Left cardiac atrium (tissue), 4 donors: ENCODE data around the gene NFAT5. TPM values are rescaled to one million over a fixed set of nuclear protein-coding genes. Genes with fewer than 3 reads are reported as not detected.

Experiments used
- ATAC-seq, 2 donors: fragments of 200-7000 bp; cut with Tn5 transposase; one replicate each; pipeline ENCODE4 v1.9.1; 2020; ENCODE audit warnings: mild to moderate bottlenecking in 2 of 2, moderate library complexity in 2 of 2
- DNase-seq: peaks from one replicate; pipeline ENCODE4 v3.0.0-alpha.2; 2020
- intact Hi-C, 2 donors: fragments of 100-400 bp; cut with DNase I; formaldehyde crosslinking; loops; one replicate each; pipeline versions ENCODE4 v1.14.1 to v1.15.1; 2022 to 2023
- total RNA-seq, 2 donors: library from RNA; stranded (reverse); fragmentation: NEBNext Ultra II Directional; extraction: Animal tissue kit (Norgen Biotek cat#: 25700); gene quantifications; one replicate each; pipeline ENCODE4 v1.2.1, GENCODE V29; 2021
- donor health status: DM: no; HTN: yes; CAD: no.
- donor health status: DM: no; HTN: yes; CAD: no; lungs with severe emphysema.
- donor health status: DM: yes; HTN: yes; CAD: no.
- donor health status: Dilated cardiomyopathy.

The NFAT5 gene
- total RNA-seq, 2 donors from 2014 or later = 19.7 to 23.6 TPM

DNA sequence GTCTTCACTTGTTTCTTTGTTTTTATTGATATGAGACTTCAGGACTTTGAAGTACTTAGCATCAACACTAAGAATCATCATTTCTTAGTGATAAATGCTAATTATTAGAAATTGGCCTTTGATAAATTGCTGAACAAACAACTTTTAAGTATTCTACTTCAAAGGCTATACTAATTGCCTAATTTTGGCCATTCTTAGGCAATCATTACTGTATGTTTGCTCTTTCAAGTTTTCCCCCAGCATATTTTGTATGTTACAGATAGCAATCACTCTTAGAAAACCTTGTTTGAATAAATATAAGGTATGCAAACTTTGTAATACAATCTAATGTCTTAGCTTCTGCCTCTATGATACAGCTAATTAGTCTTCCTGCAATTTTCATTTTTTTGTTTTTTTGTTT, 114.6 kb downstream of the NFAT5 start:
- intact Hi-C loops = no loop called here
- DNase-seq (no peak), ATAC-seq (no peak)

DNA sequence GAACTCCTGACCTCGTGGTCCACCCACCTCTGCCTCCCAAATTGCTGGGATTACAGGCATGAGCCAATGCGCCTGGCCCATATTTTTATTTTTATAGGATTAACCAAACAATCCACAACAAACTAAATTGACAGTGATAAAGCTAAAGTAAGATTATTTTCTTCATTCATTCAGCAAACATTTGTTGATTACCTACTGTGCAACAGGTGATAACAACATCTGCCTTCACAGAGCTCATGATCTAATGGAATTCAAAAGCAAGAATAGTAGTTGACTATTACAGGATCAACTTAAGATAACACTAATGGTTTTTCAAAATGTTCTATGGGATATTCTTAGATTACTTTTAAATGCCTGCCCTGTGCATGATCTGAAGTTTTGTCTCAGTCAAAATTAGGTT, 122.8 kb downstream of the NFAT5 start:
- ATAC-seq = no peak
- intact Hi-C loops = no loop called here

DNA sequence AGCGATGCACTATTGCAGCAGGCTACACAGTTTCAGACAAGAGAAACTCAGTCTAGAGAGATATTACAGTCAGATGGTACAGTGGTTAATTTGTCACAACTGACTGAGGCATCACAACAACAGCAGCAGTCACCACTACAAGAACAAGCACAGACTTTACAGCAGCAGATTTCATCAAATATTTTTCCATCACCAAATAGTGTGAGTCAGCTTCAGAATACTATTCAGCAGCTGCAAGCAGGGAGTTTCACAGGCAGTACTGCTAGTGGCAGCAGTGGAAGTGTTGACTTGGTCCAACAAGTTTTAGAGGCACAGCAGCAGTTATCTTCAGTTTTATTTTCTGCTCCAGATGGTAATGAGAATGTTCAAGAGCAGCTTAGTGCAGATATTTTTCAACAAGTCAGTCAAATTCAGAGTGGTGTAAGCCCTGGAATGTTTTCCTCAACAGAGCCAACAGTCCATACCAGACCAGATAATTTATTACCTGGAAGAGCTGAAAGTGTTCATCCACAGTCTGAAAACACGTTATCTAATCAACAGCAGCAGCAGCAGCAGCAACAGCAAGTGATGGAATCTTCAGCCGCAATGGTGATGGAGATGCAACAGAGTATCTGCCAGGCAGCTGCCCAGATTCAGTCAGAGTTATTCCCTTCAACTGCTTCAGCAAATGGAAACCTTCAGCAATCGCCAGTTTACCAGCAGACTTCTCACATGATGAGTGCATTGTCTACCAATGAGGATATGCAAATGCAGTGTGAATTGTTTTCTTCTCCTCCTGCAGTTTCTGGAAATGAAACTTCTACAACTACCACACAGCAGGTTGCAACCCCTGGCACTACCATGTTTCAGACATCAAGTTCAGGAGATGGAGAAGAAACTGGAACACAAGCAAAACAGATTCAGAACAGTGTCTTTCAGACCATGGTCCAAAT, 126.5 kb downstream of the NFAT5 start:
- DNase-seq = no peak
- intact Hi-C loops = no loop called here
- ATAC-seq = peak; percentile 53 to 72

More for the DNA sequence above, 122.8 kb downstream of the NFAT5 start:
- DNase-seq = no peak

DNA sequence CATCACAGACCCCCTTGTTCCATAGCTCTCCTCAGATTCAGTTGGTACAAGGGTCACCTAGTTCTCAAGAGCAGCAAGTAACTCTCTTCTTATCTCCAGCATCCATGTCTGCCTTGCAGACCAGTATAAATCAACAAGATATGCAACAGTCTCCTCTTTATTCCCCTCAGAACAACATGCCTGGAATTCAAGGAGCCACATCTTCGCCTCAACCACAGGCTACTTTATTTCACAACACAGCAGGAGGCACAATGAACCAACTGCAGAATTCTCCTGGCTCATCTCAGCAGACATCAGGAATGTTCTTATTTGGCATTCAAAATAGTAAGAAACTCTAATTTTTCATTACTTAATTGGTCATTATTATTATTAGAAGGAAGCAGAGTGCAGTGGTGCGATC, 128.2 kb downstream of the NFAT5 start:
- intact Hi-C loops = no loop called here
- DNase-seq = no peak
- no peak for ATAC-seq

DNA sequence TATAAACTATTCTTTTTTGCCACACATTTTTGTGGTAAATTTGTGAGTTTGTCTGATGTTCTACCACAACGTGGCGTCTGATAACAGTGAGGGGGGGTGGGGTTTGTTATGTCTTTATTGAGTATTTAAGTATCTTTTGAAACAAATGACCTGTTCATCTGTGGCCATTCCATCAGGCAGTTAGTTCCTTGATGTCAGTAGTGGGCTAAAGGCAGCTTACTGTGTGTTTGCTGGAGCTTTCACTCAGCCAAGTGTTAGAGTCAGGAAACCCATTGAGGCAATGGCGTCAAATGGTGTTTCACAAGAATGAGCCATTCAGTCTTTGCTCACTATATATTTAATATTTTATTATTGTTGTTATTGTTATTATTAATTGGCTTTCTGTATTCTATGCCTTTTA, 132.6 kb downstream of the NFAT5 start:
- ATAC-seq = no peak
- no peak for DNase-seq
- intact Hi-C loops = no loop called here

DNA sequence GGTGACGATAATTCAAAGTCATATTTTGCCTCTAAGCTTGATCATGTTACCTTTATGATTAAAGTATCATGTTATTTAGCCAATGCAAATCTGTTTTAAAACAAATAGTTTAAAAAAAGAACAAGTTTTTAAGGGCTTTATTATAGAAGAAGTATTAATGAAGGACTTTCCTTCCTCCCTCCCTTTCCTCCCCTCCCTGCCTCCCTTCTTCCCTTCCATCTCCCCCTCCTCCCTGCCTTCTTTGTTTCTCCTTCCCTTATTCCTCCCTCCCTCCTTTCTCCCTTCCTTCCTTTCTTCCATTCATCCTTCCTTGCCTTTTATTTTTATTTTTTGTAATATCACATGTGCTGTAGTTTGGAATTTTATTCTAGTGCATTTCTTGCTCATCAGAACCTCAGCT, 134.1 kb downstream of the NFAT5 start:
- intact Hi-C loops = no loop called here
- DNase-seq (no peak), ATAC-seq (no peak)

DNA sequence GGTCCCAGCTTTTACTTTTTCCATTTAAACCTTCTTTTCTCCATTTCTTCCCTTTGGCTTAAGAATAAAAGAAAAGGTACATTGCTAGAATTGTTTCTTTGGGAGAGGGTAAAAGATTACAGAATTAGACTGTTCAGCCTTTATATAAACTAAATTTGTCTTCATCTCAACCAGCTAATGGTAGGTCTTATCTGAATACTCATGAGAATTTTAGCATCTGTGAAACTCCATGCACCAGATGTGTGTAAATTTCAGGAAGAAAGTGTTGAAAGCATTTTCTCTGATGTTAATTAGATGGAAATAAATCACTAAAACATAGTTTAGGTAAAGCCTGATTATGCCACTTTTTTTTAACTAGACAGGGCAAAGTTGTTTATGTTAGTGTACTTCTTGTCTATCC, 135.7 kb downstream of the NFAT5 start:
- no peak for ATAC-seq
- intact Hi-C loops = no loop called here
- no peak for DNase-seq

DNA sequence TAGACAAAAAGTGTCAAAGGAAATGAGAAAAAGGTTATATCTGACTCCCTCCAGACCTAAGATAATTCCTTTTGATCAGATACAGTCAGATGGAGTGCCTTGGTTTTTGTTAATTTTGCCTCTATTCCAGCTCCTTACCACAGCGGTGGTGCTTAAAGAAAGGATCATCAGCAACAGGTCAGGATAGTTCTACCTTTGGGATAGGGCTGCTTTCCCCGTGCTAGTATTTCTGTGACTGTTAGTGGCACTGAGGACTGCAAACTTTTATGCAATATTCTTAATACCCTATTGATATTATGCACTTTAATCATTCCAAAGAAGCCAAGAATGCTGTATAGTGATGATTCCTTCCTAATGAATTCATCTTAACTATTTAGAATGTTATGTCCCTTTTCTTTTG, 136.1 kb downstream of the NFAT5 start:
- intact Hi-C loops = no loop called here
- ATAC-seq = no peak
- DNase-seq = no peak

DNA sequence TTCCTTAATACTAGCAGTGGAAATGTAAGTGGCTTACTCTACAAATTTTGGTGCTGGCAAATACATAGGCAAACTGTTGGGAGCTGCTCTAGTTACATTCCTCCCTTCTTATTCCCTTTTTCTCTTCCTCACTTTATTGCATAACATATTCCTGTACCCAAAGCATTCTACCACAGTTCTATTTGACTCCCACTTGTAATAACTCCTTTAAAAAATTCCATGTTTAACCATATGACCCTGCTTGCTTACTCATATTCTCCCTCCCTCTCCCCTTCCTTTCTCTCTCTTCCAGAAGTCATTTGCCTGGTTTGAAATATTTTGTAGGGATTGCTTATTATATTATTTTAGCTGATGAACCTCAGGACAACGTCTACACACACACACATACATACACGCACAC, 137.9 kb downstream of the NFAT5 start:
- ATAC-seq (peak in 1 of 2 donors; percentile 72), DNase-seq (no peak)
- intact Hi-C loops = no loop called here

DNA sequence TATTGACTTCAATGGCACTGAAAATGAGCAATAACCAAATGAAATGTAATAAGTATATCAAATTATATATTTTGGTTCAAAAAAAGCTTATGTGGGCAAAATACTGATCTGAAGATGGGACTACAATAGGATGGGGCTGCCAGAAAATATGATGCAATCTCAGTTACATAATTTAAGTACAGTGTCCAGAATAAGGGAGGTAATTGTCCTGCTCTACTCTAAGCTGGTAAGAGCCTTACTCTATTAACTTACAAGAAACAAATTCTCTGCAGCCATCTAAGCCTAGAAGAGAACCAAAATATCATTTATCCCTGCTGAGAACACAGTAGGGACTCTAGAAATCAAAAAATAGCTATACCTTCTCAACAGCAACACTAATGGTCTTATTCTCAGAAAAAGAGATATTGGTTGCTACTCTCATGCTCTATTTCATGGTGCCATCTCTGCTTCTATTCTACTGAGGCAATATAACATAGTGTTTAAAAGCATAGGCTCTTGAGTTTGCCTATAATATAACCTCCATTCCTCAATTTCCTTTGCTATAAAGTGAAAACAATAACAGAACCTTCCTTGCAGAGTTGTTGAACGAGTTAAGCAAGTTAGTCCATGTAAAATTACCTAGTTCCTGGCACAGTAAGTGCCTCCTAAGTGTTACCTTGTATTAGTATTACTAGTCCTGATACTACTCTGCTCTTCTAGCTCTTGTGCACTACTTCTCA, 140.6 kb downstream of the NFAT5 start:
- intact Hi-C loops = no loop called here
- DNase-seq (no peak), ATAC-seq (peak in 1 of 2 donors; percentile 29)

DNA sequence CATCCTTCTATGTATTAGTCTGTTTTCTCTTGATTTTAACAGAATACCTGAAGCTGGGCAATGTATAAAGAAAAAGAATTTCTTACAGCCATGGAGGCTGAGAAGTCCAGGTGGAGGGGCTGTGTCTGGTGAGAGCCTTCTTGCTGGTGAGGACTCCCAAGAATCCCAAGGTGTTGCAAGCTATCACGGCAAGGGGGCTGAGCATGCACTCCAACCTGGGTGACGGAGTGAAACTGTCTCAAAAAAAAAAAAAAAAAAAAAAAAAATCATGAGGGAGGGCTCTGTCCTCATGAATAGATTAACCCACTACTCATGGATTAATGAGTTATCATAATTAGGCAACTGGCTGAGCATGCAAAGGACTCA, 141.2 kb downstream of the NFAT5 start:
- intact Hi-C loops = no loop called here
- ATAC-seq (no peak), DNase-seq (no peak)

DNA sequence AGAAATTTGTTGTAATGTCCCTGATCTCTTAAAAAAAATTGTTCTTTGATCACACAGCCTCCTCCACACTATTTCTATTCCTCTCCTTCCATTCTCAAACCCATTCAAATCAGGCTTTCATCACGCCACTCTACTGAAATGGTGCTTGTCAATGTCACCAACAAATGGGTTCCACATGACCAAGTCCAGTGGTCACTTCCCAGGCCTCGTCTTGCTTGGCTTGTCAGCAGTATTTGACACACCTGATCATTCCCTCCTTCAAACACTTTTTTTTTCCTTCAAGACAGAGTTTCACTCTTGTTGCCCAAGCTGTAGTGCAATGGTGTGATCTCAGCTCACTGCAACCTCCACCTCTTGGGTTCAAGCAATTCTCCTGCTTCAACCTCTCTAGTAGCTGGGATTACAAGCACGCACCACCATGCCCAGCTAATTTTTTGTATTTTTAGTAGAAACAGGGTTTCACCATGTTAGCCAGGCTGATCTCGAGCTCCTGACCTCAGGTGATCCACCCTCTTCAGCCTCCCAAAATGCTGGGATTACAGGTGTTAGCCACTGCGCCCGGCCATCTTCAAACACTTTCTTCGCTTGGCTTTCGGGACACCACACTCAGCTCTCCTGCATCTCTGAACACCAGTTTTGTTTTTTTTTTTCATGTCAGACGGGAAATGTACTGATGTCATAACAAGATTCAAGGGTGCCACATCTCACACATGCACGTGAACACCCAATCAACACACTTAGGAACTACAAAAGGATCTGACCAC, 142.3 kb downstream of the NFAT5 start:
- intact Hi-C loops = no loop called here
- DNase-seq (no peak), ATAC-seq (no peak)

DNA sequence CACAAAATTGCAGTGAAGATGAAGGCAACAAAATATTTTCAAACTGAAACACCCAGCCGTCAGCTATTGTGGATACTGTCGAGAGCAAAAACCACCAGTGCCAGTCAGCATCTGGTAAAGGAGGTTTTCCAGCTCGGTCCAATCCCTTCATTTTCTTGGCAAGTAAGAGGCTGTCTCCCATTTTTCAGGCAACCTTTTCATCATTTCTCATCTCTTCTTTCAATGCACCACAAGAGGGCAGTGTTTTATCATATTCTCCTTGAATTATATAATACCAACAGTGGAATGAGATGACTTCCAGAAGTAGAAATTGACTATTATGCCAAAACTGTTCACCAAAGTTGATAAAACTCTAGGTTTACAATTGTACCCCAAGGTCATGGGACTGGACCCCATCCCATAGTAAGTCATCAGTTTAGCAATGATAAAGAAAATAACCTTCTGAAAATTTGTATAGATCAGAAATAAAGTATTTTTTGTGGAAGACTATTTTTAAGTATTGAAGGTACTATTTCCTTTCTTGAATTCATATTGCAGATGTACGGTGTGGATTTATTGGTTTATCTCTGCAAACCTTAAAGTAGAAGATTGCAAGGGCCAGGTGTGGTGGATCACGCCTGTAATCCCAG, 143.8 kb downstream of the NFAT5 start:
- intact Hi-C loops = loop anchor here (2.0 to 5.0 kb wide), 2 partner anchors 43 to 45 kb away; partner anchors contain the start of gene NOB1 (in 2 of the 2)
- ATAC-seq (peak; percentile 47 to 69), DNase-seq (no peak)

DNA sequence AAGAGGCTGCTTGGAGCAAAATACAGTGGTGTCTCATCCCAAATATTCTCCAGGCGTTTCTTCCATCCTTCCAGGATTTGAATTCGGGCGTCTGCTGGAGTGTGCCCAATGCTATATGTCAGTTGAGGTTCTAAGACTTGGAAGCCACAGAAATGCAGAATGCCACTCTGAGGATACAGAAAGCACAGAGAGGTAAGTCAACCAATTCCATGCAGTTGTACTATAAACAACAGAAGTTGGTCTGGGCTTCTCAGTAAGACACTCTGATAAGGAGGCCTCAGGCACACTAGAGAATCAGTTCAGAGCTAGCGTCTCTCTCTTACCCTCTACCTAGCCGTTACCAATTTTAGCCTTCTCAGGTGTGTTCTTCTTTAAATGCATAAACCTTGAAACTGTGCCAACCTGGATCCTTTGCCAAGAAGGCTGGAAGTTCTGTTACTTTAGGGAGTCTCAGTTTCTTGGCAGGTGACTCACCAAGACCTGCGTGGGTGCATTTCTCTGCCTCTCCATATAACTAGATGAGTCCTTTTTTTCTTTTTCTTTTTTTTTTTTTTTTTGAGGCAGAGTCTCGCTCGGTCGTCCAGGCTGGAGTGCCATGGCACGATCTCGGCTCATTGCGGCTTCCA, 145.5 kb downstream of the NFAT5 start:
- intact Hi-C loops = loop anchor here (2.0 to 5.0 kb wide), 2 partner anchors 41 to 44 kb away; partner anchors contain the start of gene NOB1 (in 2 of the 2)
- ATAC-seq = peak; percentile 24 to 74

DNA sequence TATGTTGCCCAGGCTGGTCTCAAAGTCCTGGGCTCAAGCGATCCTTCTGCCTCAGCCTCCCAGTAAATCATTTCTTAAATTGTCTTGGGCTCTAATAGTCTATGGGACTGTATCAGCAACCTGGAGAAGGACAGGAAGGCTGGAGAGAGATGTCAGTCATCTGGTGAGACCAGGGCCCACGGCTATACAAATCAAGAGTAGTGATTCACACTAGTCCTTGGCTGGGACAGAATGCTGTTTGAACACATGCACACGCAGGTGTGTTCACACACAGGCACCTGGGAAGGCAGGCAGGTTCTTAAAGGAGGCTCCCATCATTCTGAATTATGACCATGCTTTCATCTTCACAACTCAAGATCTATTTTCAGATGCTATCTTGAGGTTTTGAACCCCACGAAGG, 146.5 kb downstream of the NFAT5 start:
- no peak for ATAC-seq
- intact Hi-C loops = loop anchor here in 1 of 2 donors (5.0 kb wide), 1 partner anchor 40 kb away; the partner anchor contains the start of gene NOB1
- DNase-seq = no peak

More for the DNA sequence above, 145.5 kb downstream of the NFAT5 start:
- DNase-seq = no peak

DNA sequence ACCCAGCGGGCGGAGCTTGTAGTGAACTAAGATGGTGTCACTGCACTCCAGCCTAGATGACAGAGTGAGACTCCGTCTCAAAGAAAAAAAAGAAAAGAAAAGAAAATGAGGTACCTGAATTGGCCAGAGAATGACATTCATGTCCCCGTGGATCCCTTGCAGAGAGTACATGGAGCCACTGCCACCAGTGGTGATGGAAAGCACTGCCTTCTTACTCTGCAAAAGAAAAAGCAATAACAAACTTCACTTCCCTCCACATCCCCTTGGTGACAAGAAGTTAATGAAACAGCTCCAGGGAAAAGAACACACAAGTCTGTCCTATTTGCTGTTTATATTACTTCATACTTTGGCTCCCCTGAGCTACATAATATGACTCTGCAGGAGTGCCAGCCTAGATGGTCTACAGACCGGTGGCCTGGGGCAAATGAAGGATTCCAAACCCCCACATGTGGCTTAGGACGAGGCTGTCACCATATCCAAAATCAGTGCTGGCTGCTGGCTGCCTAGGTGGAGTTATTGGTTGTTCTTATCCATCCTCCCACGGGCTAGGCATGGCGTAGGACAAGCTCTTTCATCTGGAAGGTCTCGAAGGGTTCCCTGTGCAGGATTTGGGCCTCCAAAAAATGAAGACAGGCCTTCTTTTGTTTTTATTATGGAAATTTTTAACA, 147.3 kb downstream of the NFAT5 start:
- DNase-seq = no peak
- intact Hi-C loops = loop anchor here in 1 of 2 donors (5.0 kb wide), 1 partner anchor 39 kb away; the partner anchor contains the start of gene NOB1
- ATAC-seq = no peak

DNA sequence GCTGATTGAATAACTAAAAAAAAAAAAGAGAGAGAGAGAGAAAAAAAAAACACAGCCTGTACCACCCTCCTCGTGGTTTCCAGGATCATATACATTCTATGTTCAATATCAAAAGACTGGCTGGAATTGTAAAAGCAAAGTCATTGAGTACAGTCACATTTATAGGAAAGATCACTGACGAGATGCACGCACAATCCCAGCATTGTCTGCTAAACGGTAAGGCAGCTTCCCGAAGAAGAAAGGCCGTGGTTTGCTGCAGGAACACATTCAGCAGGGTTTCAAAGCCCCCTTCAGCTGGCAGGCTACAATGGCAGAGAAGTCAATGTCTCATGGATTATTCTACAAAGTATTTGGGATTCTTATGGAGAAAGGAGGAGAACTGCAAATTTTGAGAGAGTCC, 151.3 kb downstream of the NFAT5 start:
- intact Hi-C loops = no loop called here
- ATAC-seq (no peak), DNase-seq (no peak)
